GM19240 (cell line): ENCODE results near the gene SF3B6.
"Not testable (repeated sequence)": the region's sequence is repeated elsewhere in the genome, so short reads cannot be mapped to it uniquely, and the experiment has no call there.

ENCODE experiments used
- DNase-seq: peaks from one replicate; pipeline ENCODE4 v3.0.0; 2011; ENCODE audit warnings: low spot score; ENCODE audit not compliant: insufficient read length

SF3B6 gene, protein sequence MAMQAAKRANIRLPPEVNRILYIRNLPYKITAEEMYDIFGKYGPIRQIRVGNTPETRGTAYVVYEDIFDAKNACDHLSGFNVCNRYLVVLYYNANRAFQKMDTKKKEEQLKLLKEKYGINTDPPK

DNA sequence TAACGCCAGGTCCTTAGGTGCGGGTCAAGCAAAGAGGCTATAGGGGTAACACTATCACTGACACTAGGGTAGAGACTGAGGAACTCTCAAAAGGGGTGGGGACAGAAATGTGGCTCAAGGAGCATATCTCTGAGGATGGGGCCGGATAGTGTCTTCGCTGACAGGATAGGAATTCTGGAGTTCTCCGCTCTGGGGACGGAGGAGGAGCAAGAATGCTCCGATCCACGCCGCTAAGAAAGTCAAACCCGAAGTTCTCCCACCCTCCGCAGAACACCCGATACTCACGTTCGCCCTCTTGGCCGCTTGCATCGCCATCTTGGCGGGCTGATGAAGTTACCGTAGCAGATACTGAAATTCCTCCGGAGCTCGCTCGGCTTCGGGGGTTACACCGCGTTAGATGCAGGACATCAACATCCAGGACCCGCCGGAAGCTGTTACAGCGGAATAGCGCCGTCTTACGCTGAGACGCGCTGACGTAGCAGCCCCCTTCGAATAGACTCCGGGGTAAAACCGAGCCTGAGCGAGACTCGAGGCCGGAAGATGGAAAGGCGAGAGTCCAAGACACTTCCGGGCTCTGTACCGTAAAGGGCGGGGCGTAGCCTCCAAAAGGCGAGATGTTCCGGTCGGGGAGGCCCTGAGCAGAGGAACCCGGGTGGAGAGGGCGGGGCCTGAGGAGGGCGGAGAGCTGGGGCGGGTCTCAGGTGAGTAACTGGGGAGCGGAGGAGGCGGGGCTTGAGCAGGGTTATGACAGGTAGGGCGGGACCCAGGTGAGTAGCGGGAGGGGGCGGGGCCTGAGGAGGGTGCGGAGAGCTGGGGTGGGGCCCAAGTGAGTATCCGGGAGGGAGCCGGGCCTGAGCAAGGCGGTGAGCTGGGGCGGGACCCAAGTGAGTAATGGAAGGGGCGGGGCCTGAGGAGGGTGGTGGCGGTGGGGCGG, at the start of gene SF3B6:
Gene SF3B6, minus strand, starts transcription at position 412 of the 934 bp plus-strand sequence. Its CDS starts 97 bp downstream, at position 315.
- peak; percentile 84 for DNase-seq

DNA sequence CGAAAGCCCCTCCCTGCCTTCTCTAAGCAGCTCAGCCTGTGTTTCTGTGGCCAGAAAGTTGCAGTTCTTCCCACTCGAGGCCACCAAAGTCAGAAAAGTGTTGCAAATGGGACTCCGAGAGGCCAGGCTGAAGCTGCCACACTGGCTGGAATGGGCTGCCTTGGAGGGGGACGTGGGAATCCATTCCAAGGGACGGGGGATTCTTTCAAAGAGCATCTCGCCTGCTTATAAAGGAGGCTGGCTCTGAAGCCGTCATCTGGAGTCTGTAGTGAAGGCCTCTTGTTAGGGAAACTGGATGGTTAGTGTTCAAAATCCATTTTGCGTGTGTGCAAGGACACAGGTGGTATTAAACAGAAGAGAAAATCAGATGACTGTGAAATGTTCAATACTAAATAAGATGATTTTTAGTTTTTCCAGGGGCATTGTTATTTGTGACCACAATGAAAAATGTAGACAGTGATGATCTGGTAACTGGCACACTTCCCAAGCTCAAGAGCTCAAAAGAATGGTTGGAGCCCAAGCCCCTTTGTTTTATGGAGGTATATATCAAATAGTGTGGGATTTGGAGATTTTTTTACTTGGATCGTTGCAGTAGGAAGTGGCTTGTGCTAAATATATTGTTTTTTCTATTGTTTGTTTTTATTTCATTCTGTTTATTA, 47.9 kb upstream of the SF3B6 start:
- no peak for DNase-seq

DNA sequence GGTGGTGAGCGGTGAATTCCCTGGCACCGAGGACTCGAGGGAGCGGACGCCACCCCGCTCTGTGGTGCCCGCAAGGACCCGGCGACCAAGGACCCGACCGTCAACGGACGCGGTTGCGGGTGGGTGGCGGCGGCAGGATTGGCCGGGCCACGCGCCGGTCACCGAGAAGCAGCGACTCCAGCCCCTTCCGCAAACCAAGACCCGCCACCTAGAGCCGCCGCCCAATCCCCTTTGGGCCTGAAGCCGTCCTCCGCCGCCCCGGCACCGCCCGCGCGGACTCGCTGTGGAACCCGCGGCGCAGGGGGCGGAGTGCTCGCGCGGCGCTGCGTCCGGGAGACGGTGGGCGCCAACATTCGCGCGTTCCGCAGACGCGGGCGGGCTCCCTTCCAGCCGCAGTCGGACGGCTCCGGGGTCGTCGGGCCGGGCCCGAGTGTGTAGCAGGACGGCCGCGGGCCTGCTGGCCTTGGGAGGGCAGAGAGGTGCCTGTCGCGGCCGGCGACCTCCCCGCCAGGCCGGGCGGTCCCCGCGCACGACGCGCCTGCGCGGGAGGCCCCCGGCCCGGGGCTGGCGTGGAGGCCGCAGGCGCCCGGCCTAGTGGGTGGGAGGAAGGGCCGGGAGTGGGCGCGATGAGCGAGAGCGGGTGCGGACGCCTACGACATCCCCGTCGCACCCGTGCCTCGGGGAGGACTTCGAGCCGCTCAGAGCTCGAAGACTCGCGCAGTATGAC, 47.2 kb upstream of the SF3B6 start, which contains the start of the genes FAM228B and PFN4:
Gene FAM228B, plus strand, starts transcription at position 275 of the 727 bp plus-strand sequence. CDS start 893 bp downstream, outside the sequence.
Gene PFN4, minus strand, starts transcription at position 140 of the 727 bp plus-strand sequence. CDS start 799 bp downstream, outside the sequence.
- peak; percentile 78 for DNase-seq

DNA sequence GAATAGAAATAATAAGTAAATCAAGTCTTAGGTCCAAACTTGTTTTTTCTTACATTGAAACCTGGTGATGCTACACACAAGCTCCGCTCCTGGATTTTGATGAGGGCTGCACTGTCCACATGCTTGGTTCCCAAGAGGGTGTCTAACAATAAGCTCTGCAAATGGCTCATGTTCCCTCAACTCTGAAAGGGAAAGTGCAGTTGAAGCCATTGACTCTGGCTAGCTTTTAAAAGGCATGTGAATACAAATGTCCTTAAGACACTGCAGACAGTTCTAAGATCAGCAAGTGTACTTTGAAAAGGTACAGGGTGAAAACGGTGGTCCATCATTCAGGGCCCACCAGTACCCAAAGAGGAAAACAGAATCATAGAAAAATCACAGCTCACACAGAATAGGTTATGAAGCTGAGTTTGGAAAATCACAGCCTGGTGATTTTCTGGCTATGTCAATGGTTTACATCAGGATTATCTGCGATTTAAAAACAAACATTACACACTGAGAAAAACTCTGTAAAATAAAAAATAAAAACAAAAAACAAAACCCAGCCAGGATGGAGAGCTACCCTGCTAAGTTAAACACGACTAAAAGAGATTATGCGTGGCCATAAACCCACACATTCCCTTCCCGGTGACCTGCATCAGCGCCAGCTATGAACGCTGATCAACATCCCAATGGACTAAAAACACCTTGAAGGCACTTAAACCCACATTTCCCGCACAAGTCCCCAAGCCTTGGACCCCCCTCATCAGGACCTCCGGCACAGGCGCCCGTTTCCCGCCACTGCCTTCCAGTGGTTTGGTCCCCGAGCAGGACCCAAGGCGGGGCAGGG, 46.5 kb upstream of the SF3B6 start:
- no peak for DNase-seq

DNA sequence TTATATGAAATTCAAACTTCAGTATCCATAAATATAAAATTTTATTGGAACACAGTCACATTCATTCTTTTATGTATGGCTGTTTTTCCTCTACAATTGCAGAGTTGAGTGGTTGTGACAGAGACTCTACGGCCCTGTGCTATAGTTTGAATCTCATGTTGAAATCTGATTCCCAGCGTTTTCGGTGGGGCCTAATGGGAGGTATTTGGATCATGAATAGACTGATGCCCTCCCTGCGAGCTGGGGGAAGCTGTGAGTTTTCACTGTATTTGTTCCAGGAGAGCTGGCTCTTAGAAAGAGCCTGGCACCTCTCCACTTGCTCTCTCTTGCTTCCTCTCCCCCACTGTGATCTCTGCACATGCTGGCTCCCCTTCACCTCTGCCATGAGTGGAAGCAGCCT, 45.3 kb upstream of the SF3B6 start:
- no peak for DNase-seq

DNA sequence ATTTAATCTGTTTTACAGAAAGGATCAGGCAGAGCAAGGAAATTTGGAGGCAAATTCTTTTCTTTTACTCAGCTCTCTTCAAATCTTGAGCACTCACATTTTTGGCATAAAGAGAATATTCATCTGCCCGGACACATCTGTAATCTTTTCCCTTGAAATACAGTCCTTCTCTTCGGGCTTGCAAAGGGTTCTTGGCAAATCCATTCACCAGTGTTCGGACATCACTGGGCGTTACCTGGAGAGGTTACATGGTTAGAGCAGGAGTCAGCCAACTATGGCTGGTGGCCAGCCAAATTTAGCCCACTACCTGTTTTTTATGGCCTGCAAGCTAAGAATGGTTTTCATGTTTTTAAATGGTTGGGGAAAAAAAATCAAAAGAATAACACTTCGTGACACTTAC, 44.9 kb upstream of the SF3B6 start:
- no peak for DNase-seq

DNA sequence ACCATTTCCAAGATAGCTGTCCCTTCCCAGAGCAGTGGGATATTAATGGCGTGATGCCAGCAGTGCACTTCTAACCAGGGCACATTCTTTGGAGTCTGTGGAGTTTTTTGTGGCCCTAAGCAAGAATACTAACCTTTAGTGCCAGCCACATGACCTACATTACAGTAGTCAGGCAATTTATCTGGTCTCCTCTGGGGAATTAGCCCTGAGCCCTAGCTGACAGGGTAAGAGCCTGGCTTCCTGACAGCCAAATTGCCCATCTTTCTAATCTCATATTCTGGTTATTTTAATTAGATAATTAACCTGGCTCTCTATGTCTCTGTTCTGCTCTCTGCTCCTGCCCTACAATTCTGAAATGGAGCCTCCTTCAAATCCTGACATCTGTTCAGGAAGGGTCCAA, 41.8 kb upstream of the SF3B6 start:
- no peak for DNase-seq

DNA sequence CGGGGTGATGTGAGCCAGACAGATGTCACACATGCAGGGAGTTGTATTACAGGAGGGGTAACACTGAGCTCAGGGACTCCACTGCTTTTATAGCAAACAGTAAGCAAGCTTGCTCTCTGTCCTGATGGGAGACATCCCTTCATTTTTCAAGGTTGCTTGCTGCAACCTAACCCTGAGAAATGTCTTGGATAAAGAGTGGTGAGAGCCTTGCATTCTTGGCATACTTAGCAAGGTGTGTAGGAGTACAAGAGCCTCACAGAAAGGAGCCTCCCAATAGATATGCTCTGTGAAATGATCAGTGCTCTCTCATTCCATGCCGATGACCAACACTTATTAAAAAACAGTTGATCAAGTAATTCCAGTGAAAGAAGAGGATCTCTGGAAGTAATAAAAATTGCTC, 38.9 kb upstream of the SF3B6 start:
- DNase-seq, result no peak

DNA sequence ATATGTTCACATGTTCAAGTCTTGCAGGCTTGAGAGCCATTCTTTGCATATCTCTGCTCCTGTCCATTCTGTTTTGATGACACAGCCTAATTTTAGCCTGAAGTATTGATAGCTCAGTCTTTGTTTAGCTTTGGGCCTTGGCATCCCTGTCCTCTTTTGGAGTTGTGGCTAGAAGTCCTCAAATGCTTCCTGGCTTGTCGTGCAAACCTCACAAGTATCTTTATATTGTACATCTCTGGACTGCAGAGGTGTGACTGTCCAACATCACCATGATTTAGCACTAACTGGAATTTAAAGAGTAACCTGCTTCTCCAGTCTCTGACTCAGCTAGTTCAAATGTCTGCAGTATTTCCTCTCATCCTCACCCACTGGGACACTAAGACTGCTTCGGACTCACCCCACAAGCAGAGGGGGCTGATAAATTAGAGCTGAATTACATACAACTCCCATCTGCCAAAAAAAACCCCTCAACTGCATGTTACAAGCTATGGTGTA, 35.3 kb upstream of the SF3B6 start:
- no peak for DNase-seq

DNA sequence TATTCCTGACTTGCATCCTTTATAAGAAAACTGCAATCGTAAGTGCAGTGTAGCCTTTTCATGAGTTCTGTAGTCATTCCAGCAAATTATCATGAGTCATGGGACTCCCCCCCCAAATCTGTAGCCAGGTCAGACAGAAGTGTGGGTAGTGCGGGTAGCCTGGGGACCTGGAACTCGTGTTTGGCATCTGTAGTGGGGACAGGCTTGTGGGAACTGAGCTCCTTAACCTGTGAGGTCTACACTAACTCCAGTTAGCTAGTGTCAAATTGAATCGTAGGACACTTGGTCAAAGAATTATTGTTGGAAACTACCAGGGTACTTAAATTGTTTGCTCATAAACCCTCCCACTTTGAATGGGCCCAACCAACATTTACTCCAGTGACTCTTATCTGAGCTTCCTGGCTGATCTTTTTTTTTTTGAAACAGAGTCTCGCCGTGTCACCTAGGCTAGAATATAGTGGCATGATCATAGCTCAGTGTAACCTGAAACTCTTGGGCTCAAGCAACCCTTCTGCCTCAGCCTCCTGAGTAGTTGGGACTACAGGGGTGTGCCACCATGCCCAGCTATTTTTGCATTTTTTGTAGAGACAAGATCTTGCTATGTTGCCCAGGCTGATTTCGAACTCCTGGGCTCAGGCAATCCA, 34.7 kb upstream of the SF3B6 start:
- no peak for DNase-seq

DNA sequence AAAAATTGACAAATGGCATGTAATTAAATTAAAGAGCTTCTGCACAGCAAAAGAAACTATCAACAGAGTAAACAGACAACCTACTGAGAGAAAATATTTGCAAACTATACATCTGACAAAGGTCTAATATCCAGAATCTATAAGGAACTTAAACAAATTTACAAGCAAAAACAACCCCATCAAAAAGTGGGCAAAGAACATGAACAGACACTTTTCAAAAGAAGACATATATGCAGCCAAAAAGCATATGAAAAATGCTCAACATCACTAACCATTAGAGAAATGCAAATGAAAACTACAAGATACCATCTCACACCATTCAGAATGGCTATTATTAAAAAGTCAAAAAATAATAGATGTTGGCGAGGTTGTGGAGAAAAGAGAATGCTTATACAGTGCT, 33.3 kb upstream of the SF3B6 start:
- not testable (repeated sequence) for DNase-seq

DNA sequence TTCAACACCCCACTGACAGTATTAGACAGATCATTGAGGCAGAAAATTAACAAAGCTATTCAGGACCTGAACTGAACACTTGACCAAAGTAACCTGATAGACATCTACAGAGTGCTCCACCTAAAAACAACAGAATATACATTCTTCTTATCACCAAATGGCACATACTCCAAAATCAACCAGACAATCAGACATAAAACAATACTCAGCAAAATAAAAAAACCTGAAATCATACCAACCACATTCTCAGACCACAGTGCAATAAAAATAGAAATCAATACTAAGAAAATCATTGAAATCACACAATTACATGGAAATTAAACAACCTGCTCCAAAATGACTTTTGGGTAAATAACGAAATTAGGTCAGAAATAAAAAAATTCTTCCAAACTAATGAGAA, 31.2 kb upstream of the SF3B6 start:
- DNase-seq, result no peak

DNA sequence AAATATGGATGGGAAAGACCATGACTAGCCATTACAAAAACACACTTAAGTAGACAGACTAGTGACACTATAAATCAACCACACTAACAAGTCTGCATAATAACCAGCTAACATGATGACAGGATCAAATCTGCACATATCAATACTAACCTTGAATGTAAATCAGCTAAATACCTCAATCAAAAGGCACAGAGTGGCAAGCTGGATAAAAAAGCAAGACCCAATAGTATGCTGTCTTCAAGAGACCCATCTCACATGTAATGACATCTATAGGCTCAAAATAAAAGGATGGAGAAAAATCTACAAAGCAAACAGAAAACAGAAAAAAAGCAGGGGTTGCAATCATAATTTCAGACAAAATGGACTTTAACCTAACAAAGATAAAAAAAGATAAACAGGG, 30.7 kb upstream of the SF3B6 start:
- no peak for DNase-seq

DNA sequence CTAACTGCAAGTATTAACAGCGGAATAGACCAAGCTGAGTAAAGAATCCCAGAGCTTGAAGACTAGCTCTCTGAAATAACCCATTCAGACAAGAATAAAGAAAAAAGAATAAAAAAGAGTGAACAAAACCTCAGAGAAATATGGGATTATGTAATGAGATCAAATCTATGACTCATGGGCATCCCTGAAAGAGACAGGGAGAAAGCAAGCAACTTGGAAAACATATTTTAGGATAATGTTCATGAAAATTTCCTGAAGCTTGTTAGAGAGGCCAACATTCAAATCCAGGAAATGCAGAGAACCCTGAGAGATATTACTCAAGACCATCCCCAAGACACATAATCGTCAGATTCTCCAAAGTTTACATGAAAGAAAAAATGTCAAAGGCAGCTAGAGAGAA, 29.7 kb upstream of the SF3B6 start:
- no peak for DNase-seq

DNA sequence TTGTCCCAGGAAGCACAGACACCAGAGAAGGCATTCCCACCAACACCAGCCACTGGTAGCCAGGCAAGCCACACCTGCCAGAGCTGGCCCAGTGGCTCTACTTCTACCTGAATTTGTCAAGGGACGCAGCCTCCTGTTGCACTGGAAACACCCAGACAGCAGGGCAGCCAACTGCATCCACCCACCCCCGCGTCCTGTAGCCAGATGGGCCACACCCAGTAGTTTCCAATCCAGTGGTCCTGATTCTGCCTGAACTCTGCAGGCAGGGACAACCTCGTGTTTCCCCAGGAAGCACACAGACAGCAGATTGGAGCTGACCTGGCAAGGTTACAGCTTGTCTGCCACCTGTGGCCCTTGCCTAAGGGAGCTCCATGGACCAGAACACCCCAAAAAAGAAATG, 28.8 kb upstream of the SF3B6 start:
- no peak for DNase-seq

DNA sequence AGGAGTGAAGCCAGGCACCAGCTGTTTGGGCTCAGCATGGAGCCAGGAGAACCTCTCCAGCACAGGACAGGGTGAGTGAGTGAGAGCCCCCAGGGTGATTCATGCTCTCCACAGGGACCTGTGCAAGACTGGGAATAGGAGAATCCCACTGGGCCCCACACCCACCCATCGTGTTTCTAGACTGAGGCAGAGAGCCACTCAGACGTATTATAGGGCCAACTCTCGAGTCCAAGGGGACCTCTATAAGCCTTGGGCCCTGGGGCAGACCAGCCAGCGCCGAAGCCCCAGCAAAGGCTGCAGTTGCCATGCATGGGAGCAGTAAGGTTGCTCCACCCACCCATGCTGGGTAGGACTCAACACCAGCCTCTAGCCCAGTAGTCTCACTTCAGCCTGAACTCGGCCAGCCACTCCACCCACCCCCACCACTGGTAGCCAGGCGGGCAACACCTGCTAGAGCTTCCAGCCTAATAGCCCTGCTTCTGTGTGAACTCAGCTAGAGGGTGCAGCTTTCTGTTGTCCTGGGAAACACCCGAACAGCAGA, 28.1 kb upstream of the SF3B6 start:
- DNase-seq, result no peak

DNA sequence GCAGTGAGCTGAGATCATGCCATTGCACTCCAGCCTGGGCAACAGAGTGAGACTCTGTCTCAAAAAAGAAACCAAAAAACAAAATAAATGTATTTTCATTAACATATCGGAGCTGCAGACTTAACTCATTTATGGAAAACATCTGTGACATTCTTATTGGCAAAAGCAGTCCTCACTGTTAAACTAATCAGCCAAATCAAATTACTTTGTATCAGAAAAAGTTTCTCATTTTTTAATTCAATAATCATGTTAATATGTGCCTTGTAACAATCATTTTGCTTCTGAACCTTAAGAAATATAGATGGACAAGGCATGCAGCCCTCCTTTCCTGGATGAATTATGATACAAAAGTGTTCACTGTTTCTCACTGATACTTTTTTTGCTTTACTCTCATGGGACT, 26.6 kb upstream of the SF3B6 start:
- DNase-seq, result no peak

DNA sequence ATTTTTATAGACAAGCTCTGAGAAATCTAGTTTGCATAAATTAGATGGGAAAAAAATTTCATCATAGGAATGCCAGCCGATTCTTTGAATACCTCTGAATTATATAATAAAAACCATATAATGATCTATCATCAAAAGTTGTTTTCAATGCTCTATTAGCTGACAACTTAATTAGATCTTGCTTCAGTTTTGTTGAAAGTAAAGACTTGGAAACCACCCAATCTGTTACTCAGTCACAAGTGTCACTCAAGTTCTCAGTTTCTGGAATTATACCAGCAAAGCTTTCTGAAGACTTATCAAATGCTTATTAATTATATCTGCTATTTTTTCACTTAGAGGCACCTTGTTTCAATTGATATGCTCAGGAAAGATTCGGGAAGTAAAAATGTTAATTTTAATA, 25.9 kb upstream of the SF3B6 start:
- no peak for DNase-seq

DNA sequence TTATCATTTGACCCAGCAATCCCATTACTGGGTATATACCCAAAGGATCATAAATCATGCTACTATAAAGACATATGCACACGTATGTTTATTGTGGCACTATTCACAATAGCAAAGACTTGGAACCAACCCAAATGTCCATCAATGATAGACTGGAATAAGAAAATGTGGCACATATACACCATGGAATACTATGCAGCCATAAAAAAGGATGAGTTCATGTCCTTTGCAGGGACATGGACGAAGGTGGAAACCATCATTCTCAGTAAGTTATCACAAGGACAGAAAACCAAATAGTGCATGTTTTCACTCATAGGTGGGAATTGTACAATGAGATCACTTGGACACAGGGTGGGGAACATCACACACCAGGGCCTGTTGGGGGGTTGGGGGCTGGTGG, 24.6 kb upstream of the SF3B6 start:
- not testable (repeated sequence) for DNase-seq
